Measurements from ENCODE around the gene SYT1. TPM values are rescaled to one million over a fixed set of nuclear protein-coding genes. Genes with fewer than 3 reads are reported as not detected.

The SYT1 gene
- total RNA-seq, 3 donors from 2014 or later (not counting 1 experiment from before 2014, with no cell fraction given), result not detected

DNA sequence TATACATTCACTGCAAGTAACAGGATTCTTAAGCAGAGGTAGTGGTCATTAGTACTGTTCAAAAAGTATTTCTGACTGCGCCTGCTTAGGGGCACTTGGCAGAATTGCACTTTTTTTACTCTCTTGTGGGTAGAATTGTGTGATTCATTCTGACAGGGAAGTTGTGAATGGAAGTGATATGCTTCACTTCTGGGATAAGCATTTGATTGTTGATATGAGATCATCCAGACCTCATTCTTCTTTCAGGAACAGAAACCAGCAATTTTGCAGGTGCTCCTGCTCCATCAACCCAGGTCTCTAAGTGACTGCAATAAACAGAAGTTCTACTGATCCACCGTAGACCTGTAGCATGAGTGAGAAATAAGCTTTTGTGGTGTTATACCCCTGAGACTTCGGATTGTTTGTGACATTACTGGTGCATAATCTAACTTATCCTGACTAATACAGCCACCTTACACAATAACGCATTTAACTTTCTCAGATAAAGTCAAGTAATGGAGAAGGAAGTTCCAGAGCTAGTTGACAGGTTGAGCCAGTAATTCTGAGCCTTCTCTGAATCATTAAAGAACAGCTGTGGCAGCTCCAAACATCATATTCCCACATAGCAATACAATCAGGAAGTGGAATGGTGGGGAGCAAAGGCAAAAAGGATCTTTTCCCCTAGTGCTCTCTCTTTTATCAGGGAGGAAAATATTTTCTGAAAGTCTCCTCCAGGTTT, 387.9 kb downstream of the SYT1 start:
- no peaks in the 10 kb centered on the region for H3K4me1 ChIP-seq (ENCODE audit: control insufficient read depth, insufficient read depth, low read length)
- H3K36me3 Mint-ChIP-seq, result peaks cover 4% of the 10 kb centered on the region
- H3K9me3 Mint-ChIP-seq, result peaks cover 8 to 19% of the 10 kb centered on the region in 2 donors
- H3K4me3 Mint-ChIP-seq, result no peak overlapping the region
- WGBS (ENCODE audit: insufficient coverage), result 69% methylated on average over 2 of the region's 4 CpGs
- TF ChIP-seq, protein P1, sequence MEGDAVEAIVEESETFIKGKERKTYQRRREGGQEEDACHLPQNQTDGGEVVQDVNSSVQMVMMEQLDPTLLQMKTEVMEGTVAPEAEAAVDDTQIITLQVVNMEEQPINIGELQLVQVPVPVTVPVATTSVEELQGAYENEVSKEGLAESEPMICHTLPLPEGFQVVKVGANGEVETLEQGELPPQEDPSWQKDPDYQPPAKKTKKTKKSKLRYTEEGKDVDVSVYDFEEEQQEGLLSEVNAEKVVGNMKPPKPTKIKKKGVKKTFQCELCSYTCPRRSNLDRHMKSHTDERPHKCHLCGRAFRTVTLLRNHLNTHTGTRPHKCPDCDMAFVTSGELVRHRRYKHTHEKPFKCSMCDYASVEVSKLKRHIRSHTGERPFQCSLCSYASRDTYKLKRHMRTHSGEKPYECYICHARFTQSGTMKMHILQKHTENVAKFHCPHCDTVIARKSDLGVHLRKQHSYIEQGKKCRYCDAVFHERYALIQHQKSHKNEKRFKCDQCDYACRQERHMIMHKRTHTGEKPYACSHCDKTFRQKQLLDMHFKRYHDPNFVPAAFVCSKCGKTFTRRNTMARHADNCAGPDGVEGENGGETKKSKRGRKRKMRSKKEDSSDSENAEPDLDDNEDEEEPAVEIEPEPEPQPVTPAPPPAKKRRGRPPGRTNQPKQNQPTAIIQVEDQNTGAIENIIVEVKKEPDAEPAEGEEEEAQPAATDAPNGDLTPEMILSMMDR (IDR thresholded peaks at IDR 0.05), result no peak
- H3K27ac ChIP-seq (ENCODE audit: low read length), result no peak overlapping the region
- intact Hi-C loops (cut with micrococcal nuclease), result no loop called here
- ATAC-seq, result no peak
- H3K36me3 ChIP-seq (ENCODE audit: control insufficient read depth, insufficient read depth, low read length), result no peaks in the 10 kb centered on the region
- no peaks in the 10 kb centered on the region for H3K9me3 ChIP-seq (ENCODE audit: control insufficient read depth, insufficient read depth, low read length)
- H3K4me3 ChIP-seq (ENCODE audit: low read length), result no peak overlapping the region
- H3K27me3 Mint-ChIP-seq (ENCODE audit: low read depth in 2 of 2), result no peaks in the 10 kb centered on the region
- H3K4me1 Mint-ChIP-seq, result no peaks in the 10 kb centered on the region
- no peaks in the 10 kb centered on the region for H3K27me3 ChIP-seq (ENCODE audit: control insufficient read depth, insufficient read depth, low read length)
- DNase-seq, result no peak
- H3K27ac Mint-ChIP-seq, result no peak overlapping the region

GRCh38 chr12:79255288-79255687, 390.7 kb downstream of the SYT1 start:
- H3K36me3 ChIP-seq (ENCODE audit: control insufficient read depth, insufficient read depth, low read length), result no peaks in the 10 kb centered on the region
- no peak for DNase-seq
- ATAC-seq, result no peak
- no peaks in the 10 kb centered on the region for H3K27me3 ChIP-seq (ENCODE audit: control insufficient read depth, insufficient read depth, low read length)
- 80% methylated on average over 1 of the region's 2 CpGs for WGBS (ENCODE audit: insufficient coverage)
- no peaks in the 10 kb centered on the region for H3K4me1 ChIP-seq (ENCODE audit: control insufficient read depth, insufficient read depth, low read length)
- TF ChIP-seq, protein P1 (IDR thresholded peaks at IDR 0.05), result no peak
- no peaks in the 10 kb centered on the region for H3K36me3 Mint-ChIP-seq
- H3K27ac ChIP-seq (ENCODE audit: low read length), result no peak overlapping the region
- no peak overlapping the region for H3K4me3 ChIP-seq (ENCODE audit: low read length)
- no peaks in the 10 kb centered on the region for H3K4me1 Mint-ChIP-seq
- H3K9me3 ChIP-seq (ENCODE audit: control insufficient read depth, insufficient read depth, low read length), result no peaks in the 10 kb centered on the region
- H3K27me3 Mint-ChIP-seq (ENCODE audit: low read depth in 2 of 2), result no peaks in the 10 kb centered on the region
- no peak overlapping the region for H3K27ac Mint-ChIP-seq
- peaks cover 14% of the 10 kb centered on the region in 2 donors for H3K9me3 Mint-ChIP-seq
- H3K4me3 Mint-ChIP-seq, result no peak overlapping the region
- intact Hi-C loops (cut with micrococcal nuclease), result no loop called here

DNA sequence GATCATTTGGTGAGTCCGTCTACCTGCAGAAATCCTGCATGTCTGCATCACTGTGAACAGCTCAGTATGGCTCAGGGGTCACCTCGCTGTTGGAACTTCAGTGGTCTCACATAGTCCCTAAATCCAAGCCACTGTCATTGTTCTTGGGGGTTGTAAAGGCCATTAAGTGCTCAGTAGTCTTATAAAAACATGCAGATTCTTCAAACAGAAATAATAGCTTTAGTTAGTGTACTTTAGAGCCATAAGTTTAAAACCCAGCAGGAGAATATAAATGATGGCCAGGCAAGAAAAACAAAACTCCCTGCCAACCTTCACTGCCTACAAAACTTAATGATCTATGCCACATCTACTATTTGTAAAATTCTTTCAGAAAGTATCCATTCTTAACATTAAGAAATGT, 396.3 kb downstream of the SYT1 start:
- peaks cover 3 to 6% of the 10 kb centered on the region in 2 donors for H3K9me3 Mint-ChIP-seq
- no peak overlapping the region for H3K4me3 ChIP-seq (ENCODE audit: low read length)
- H3K27ac Mint-ChIP-seq, result no peak overlapping the region
- TF ChIP-seq, protein P1 (IDR thresholded peaks at IDR 0.05), result no peak
- DNase-seq, result no peak
- no peaks in the 10 kb centered on the region for H3K36me3 ChIP-seq (ENCODE audit: control insufficient read depth, insufficient read depth, low read length)
- ATAC-seq, result no peak
- H3K27me3 ChIP-seq (ENCODE audit: control insufficient read depth, insufficient read depth, low read length), result no peaks in the 10 kb centered on the region
- 88% methylated on average over 2 of the region's 2 CpGs for WGBS (ENCODE audit: insufficient coverage)
- no peaks in the 10 kb centered on the region for H3K9me3 ChIP-seq (ENCODE audit: control insufficient read depth, insufficient read depth, low read length)
- H3K4me1 ChIP-seq (ENCODE audit: control insufficient read depth, insufficient read depth, low read length), result no peaks in the 10 kb centered on the region
- intact Hi-C loops (cut with micrococcal nuclease), result no loop called here
- H3K4me3 Mint-ChIP-seq, result no peak overlapping the region
- H3K4me1 Mint-ChIP-seq, result no peaks in the 10 kb centered on the region
- no peaks in the 10 kb centered on the region for H3K27me3 Mint-ChIP-seq (ENCODE audit: low read depth in 2 of 2)
- H3K27ac ChIP-seq (ENCODE audit: low read length), result no peak overlapping the region
- no peaks in the 10 kb centered on the region for H3K36me3 Mint-ChIP-seq

DNA sequence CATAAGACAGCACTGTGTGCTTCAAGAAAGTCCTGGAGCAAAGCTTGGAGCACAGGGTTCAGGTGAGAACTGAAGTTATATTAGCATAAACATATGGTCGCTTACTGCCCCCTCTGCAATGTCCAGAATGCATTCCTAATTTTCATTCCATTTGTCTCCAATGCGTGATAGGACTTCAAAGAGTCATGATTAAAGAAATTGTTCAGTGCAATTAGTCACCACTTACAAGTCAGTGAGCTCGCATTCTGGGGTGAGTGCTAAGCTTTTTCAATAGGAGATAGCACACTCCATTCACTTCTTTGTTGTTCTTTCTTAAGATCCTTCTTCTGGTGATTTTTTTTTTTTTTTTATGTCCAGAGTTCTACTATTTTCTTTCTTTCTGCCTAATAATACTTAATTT, 398.4 kb downstream of the SYT1 start:
- no peaks in the 10 kb centered on the region for H3K27me3 Mint-ChIP-seq (ENCODE audit: low read depth in 2 of 2)
- no peak overlapping the region for H3K4me3 Mint-ChIP-seq
- H3K27me3 ChIP-seq (ENCODE audit: control insufficient read depth, insufficient read depth, low read length), result no peaks in the 10 kb centered on the region
- ATAC-seq (no peak), DNase-seq (no peak)
- TF ChIP-seq, protein P1 (IDR thresholded peaks at IDR 0.05), result no peak
- H3K4me1 Mint-ChIP-seq, result no peaks in the 10 kb centered on the region
- H3K9me3 Mint-ChIP-seq, result peaks cover 3 to 11% of the 10 kb centered on the region in 2 donors
- H3K4me3 ChIP-seq (ENCODE audit: low read length), result no peak overlapping the region
- H3K36me3 Mint-ChIP-seq, result no peaks in the 10 kb centered on the region
- H3K36me3 ChIP-seq (ENCODE audit: control insufficient read depth, insufficient read depth, low read length), result no peaks in the 10 kb centered on the region
- 91% methylated on average over 3 of the region's 3 CpGs for WGBS (ENCODE audit: insufficient coverage)
- no peak overlapping the region for H3K27ac ChIP-seq (ENCODE audit: low read length)
- no peaks in the 10 kb centered on the region for H3K9me3 ChIP-seq (ENCODE audit: control insufficient read depth, insufficient read depth, low read length)
- intact Hi-C loops (cut with micrococcal nuclease), result no loop called here
- no peaks in the 10 kb centered on the region for H3K4me1 ChIP-seq (ENCODE audit: control insufficient read depth, insufficient read depth, low read length)
- no peak overlapping the region for H3K27ac Mint-ChIP-seq

All from natural killer cell (primary cell).